Spleen (tissue), 11 donors: ENCODE data around the gene TANGO6. TPM values are rescaled to one million over a fixed set of nuclear protein-coding genes. Genes with fewer than 3 reads are reported as not detected.

Experiments used
- DNase-seq: peaks from one replicate; pipeline ENCODE4 v3.0.0-alpha.2; 2020
- H3K27ac ChIP-seq, 8 donors: fragments of 200-600 bp; sonication (generic) in 7 of 8; 1 replicate in 4 of 8; 2 replicates in 4 of 8; pipeline versions ENCODE4 v1.5.0 to v1.8.0; 2016 to 2021; ENCODE audit warnings: inconsistent platforms in 4 of 8, mild to moderate bottlenecking in 4 of 8, moderate library complexity in 1 of 8
- H3K27me3 ChIP-seq, 7 donors: fragments of 200-600 bp; sonication (generic) in 6 of 7; replicated peaks in 1 of 7; 1 replicate in 4 of 7; 2 replicates in 3 of 7; pipeline versions ENCODE4 v1.5.0 to v1.8.0; 2016 to 2021; ENCODE audit warnings: inconsistent platforms in 3 of 7, mild to moderate bottlenecking in 1 of 7
- H3K36me3 ChIP-seq, 6 donors: fragments of 200-600 bp; sonication (generic) in 5 of 6; 1 replicate in 4 of 6; 2 replicates in 2 of 6; pipeline versions ENCODE4 v1.5.0 to v1.8.0; 2016 to 2021; ENCODE audit warnings: inconsistent platforms in 2 of 6
- H3K4me1 ChIP-seq, 6 donors: fragments of 200-600 bp; sonication (generic) in 5 of 6; 1 replicate in 3 of 6; 2 replicates in 3 of 6; pipeline versions ENCODE4 v1.5.0 to v1.8.0; 2016 to 2021; ENCODE audit warnings: inconsistent platforms in 3 of 6
- H3K4me3 ChIP-seq, 8 donors: fragments of 200-600 bp; sonication (generic) in 7 of 8; 1 replicate in 4 of 8; 2 replicates in 4 of 8; pipeline versions ENCODE4 v1.5.0 to v1.8.0; 2016 to 2021; ENCODE audit warnings: inconsistent platforms in 4 of 8, mild to moderate bottlenecking in 4 of 8, moderate library complexity in 2 of 8
- H3K9me3 ChIP-seq, 8 donors: fragments of 200-600 bp; sonication (generic) in 7 of 8; 1 replicate in 4 of 8; 2 replicates in 4 of 8; pipeline versions ENCODE4 v1.5.0 to v1.8.0; 2016 to 2021; ENCODE audit warnings: inconsistent platforms in 4 of 8
- POLR2A ChIP-seq, 3 donors: fragments of 450-650 bp; IDR thresholded peaks; one replicate each; pipeline ENCODE4 v1.5.1; 2017; ENCODE audit warnings: antibody characterized with exemption in 3 of 3, mild to moderate bottlenecking in 1 of 3
- POLR2AphosphoS5 ChIP-seq, 3 donors: sonication (generic); formaldehyde crosslinking; IDR thresholded peaks; one replicate each; pipeline ENCODE4 v1.5.1; 2017; ENCODE audit warnings: antibody characterized with exemption in 3 of 3
- WGBS, 5 donors: extraction: QIAGEN DNeasy Blood & Tissue Kit in 3 of 5; methylation state at CpG; one replicate each; pipeline versions ENCODE4 v1.1.5 to v1.1.7; 2013 to 2018; 5-methylcytosine and 5-hydroxymethylcytosine counted together
- intact Hi-C: fragments of 100-400 bp; cut with DNase I; formaldehyde crosslinking; loops from one replicate; pipeline ENCODE4 v1.15.0; 2023; ENCODE audit warnings: low total_unique reads
- polyA plus RNA-seq, 3 donors: library from polyadenylated mRNA; stranded (reverse); fragments of 200-250 nt; gene quantifications; one replicate each; pipeline ENCODE4 v1.2.1, GENCODE V29; 2013
- total RNA-seq, 7 donors: library from RNA; depleted of rRNA in 3 of 7; stranded (reverse); fragments of >200 nt in 3 of 7; fragmentation: NEBNext Ultra II Directional in 4 of 7; extraction: Animal tissue kit (Norgen Biotek cat#: 25700) in 4 of 7; gene quantifications; one replicate each; pipeline versions ENCODE4 v1.1.0 to v1.2.1, GENCODE V29; 2016 to 2021
- TF ChIP-seq, protein P1 (sequence below), 11 experiments: fragments of 200-600 bp in 7 of 11; fragments of 450-650 bp in 4 of 11; sonication (generic) in 4 of 11; IDR thresholded peaks in 8 of 11; conservative IDR thresholded peaks in 3 of 11; 1 replicate in 7 of 11; 2 replicates in 4 of 11; pipeline versions ENCODE4 v1.4.0 to v1.8.0; 2016 to 2021; ENCODE audit warnings: antibody characterized with exemption in 11 of 11, inconsistent platforms in 4 of 11, mild to moderate bottlenecking in 1 of 11
- donor health status: healthy with polysubstance abuse.
- donor health status: DM: no; HTN: no; CAD: no; lungs with moderate emphysema.
- donor health status: DM: no; HTN: no; CAD: no.
- donor health status: Bipolar disorder and iron deficiency.
- donor health status: healthy.
- donor health status: DM: no; HTN: no; CAD: no.
- donor health status: DM: yes; HTN: yes; CAD: no.

TANGO6 gene
- total and polyA plus RNA-seq, 10 donors = 1.9 to 35.2 (median 23.0) TPM

DNA sequence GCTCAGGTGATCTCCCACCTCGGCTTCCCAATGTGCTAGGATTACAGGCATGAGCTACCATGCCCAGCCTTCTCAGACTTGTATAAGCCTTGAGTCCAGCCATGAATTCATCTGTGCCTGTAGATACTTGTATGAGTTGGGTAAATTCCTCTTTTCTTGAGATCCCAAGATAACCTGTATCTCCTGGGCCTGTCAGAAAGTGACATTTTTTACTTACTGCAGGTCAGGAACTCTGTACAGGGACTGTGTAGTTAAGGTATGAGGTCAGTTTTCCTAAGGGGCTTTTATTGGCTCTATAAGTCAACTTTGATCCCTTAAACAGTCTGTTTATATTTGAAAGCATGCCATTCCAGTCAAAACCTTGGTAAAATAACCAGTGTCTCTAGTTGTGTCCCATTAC lies 155.8 kb downstream of the TANGO6 start:
- TF ChIP-seq, protein P1, sequence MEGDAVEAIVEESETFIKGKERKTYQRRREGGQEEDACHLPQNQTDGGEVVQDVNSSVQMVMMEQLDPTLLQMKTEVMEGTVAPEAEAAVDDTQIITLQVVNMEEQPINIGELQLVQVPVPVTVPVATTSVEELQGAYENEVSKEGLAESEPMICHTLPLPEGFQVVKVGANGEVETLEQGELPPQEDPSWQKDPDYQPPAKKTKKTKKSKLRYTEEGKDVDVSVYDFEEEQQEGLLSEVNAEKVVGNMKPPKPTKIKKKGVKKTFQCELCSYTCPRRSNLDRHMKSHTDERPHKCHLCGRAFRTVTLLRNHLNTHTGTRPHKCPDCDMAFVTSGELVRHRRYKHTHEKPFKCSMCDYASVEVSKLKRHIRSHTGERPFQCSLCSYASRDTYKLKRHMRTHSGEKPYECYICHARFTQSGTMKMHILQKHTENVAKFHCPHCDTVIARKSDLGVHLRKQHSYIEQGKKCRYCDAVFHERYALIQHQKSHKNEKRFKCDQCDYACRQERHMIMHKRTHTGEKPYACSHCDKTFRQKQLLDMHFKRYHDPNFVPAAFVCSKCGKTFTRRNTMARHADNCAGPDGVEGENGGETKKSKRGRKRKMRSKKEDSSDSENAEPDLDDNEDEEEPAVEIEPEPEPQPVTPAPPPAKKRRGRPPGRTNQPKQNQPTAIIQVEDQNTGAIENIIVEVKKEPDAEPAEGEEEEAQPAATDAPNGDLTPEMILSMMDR (IDR thresholded peaks at IDR 0.05 in 8 of 11, conservative IDR thresholded peaks at IDR 0.05 in 3 of 11) = no peak
- TF ChIP-seq POLR2AphosphoS5 (IDR thresholded peaks at IDR 0.05) (no peak), POLR2A (IDR thresholded peaks at IDR 0.05) (no peak)
- no peak for DNase-seq
- Histone ChIP-seq H3K4me3 (no peak overlapping the region), H3K27ac (no peak overlapping the region), H3K27me3 (no peaks in the 10 kb centered on the region), H3K9me3 (peaks cover 0 to 26% (median 18%) of the 10 kb centered on the region in 8 donors), H3K4me1 (peaks cover 0 to 3% (median 0%) of the 10 kb centered on the region in 6 donors), H3K36me3 (peaks cover 0 to 22% (median 2%) of the 10 kb centered on the region in 6 donors)
- intact Hi-C loops = no loop called here
- WGBS, 5 donors = 91 to 100% (median 97%) methylated on average over 1 of the region's 1 CpG

DNA sequence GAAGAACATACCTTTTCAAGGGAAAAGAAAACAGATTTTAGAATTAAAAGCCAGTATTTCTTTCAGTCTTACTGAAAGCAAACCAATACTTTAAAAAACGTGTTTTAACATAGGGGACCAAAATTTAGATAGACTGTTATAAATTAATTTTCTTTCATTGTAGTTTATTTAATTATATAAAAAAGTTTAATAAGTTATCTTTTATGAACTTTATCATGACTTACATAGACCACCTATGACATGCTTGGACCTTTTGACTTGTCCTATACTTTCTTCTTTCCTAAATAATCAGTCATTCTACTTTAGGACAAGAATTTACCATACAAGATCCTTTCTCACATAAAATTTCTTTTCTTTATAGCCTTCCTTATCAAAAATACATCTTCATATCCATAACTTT lies 160.2 kb downstream of the TANGO6 start:
- intact Hi-C loops = no loop called here
- no peak for DNase-seq
- H3K9me3 ChIP-seq = peaks cover 0 to 28% (median 19%) of the 10 kb centered on the region in 8 donors
- H3K27me3 ChIP-seq = no peaks in the 10 kb centered on the region
- H3K4me1 ChIP-seq = no peaks in the 10 kb centered on the region
- H3K36me3 ChIP-seq = peaks cover 0 to 29% (median 2%) of the 10 kb centered on the region in 6 donors
- 75 to 91% (median 87%) methylated on average over 1 of the region's 1 CpG for WGBS, 5 donors
- TF ChIP-seq POLR2A (IDR thresholded peaks at IDR 0.05) (no peak), POLR2AphosphoS5 (IDR thresholded peaks at IDR 0.05) (no peak)
- TF ChIP-seq, protein P1 (IDR thresholded peaks at IDR 0.05 in 8 of 11, conservative IDR thresholded peaks at IDR 0.05 in 3 of 11) = no peak
- no peak overlapping the region for H3K27ac ChIP-seq
- no peak overlapping the region for H3K4me3 ChIP-seq

DNA sequence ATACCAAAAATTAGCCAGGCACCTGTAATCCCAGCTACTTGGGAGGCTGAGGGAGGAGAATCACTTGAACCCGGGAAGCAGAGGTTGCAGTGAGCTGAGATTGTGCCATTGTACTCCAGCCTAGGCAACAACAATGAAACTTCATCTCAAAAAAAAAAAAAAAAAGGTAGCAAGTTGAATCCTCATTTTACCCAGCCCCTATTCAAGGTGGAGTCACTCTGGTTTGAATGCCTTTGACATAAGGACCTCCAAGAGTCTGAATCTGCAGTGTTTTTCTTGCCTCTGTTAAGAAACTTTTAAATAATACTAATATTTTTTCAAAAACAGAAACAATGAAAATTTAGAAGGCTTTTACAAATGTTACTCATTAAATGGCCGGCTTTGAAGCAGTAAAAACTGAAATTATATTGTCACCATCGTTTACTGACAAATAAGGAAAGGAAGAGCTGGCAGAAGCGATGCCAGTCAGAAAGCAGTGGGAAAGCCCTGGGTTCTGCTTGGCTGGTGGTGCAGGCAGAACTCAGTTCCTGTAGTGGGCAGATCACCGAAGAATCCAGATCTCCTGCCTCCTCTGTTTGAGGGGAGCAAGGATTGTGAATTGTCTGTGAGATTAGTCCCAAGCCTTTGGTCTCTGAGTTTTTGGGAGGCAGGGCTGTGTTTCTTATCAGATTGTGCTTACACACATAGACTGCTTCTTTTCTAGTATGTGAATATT lies 162.5 kb downstream of the TANGO6 start:
- no peak overlapping the region for H3K27ac ChIP-seq
- H3K4me3 ChIP-seq = no peak overlapping the region
- peaks cover 0 to 28% (median 19%) of the 10 kb centered on the region in 8 donors for H3K9me3 ChIP-seq
- no peaks in the 10 kb centered on the region for H3K4me1 ChIP-seq
- H3K36me3 ChIP-seq = peaks cover 0 to 41% (median 2%) of the 10 kb centered on the region in 6 donors
- H3K27me3 ChIP-seq = no peaks in the 10 kb centered on the region
- TF ChIP-seq POLR2AphosphoS5 (IDR thresholded peaks at IDR 0.05) (no peak), POLR2A (IDR thresholded peaks at IDR 0.05) (no peak)
- TF ChIP-seq, protein P1 (IDR thresholded peaks at IDR 0.05 in 8 of 11, conservative IDR thresholded peaks at IDR 0.05 in 3 of 11) = no peak
- no peak for DNase-seq
- intact Hi-C loops = no loop called here
- WGBS, 5 donors = 68 to 85% (median 83%) methylated on average over 5 of the region's 5 CpGs

DNA sequence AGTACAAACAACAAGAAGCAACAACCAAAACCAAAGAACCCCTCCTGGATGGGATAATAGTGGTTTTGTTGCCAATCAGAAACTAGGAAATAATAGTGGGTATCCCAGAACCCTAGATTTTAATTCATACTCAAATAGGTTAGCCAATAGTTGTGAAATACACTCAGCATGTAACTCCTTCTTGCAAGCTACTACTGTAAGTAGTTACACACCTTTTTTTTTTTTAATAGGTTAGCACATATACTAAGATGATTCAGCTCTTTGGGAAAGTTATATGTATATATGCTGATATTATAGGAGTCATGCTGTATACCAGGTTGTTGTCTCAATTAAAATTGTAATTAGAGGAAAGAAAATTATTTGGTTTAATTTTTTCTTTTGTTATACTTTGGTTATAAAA lies 169.6 kb downstream of the TANGO6 start:
- Histone ChIP-seq H3K9me3 (no peaks in the 10 kb centered on the region), H3K27me3 (no peaks in the 10 kb centered on the region), H3K4me1 (no peaks in the 10 kb centered on the region), H3K36me3 (peaks cover 0 to 16% (median 0%) of the 10 kb centered on the region in 6 donors), H3K4me3 (no peak overlapping the region), H3K27ac (no peak overlapping the region)
- intact Hi-C loops = no loop called here
- TF ChIP-seq, protein P1 (IDR thresholded peaks at IDR 0.05 in 8 of 11, conservative IDR thresholded peaks at IDR 0.05 in 3 of 11) = no peak
- TF ChIP-seq POLR2A (IDR thresholded peaks at IDR 0.05) = no peak
- no peak for TF ChIP-seq POLR2AphosphoS5 (IDR thresholded peaks at IDR 0.05)
- no peak for DNase-seq
